H1 (cell line): Measurements from ENCODE around the gene CYP1B1.

Experiments used
- BACH1 ChIP-seq: IDR thresholded peaks from 2 replicates; pipeline ENCODE4 v1.6.1; 2012; ENCODE audit warnings: low read length, improper control_type of control experiment
- CEBPB ChIP-seq: IDR thresholded peaks from 2 replicates; pipeline ENCODE4 v1.6.1; 2012; ENCODE audit warnings: low read depth, low read length
- CTCF ChIP-seq, 3 experiments: IDR thresholded peaks; 1 replicate in 2 of 3; 2 replicates in 1 of 3; pipeline versions ENCODE4 v1.5.1 to v1.6.1; 2011; ENCODE audit warnings: low read length in 3 of 3, mild to moderate bottlenecking in 3 of 3, inconsistent platforms in 2 of 3, low read depth in 1 of 3, moderate library complexity in 1 of 3; ENCODE audit not compliant: insufficient read depth in 1 of 3; ENCODE audit errors: control extremely low read depth in 1 of 3
- EP300 ChIP-seq, 2 experiments: IDR thresholded peaks; 1 replicate in 1 of 2; 2 replicates in 1 of 2; pipeline ENCODE4 v1.6.1; 2011 to 2012; ENCODE audit warnings: low read depth in 2 of 2, low read length in 2 of 2, mild to moderate bottlenecking in 2 of 2, borderline replicate concordance in 1 of 2, inconsistent platforms in 1 of 2, moderate library complexity in 1 of 2
- EZH2 ChIP-seq: fragments of 200-600 bp; sonication (generic); IDR thresholded peaks from 2 replicates; pipeline ENCODE4 v1.7.1; 2012; ENCODE audit warnings: low read depth, mild to moderate bottlenecking, moderate library complexity, low read length, inconsistent platforms; ENCODE audit not compliant: severe bottlenecking
- POLR2A ChIP-seq, 2 experiments: IDR thresholded peaks; 1 replicate in 1 of 2; 2 replicates in 1 of 2; pipeline ENCODE4 v1.6.1; 2011; ENCODE audit warnings: low read depth in 2 of 2, low read length in 2 of 2, mild to moderate bottlenecking in 2 of 2; ENCODE audit errors: control extremely low read depth in 1 of 2
- POLR2AphosphoS5 ChIP-seq: IDR thresholded peaks from 2 replicates; pipeline ENCODE4 v1.6.1; 2011; ENCODE audit warnings: low read depth, low read length
- POU5F1 ChIP-seq: IDR thresholded peaks from 2 replicates; pipeline ENCODE4 v1.6.1; 2011; ENCODE audit warnings: low read depth, mild to moderate bottlenecking, low read length, moderate library complexity

GRCh38 chr2:38035968-38036367 is 40.0 kb downstream of the CYP1B1 start:
- TF ChIP-seq EZH2: no peak
- TF ChIP-seq POLR2A (IDR thresholded peaks at IDR 0.05; ENCODE audit: control extremely low read depth in 1 of 2, low read depth in 2 of 2, low read length in 2 of 2): no peak
- TF ChIP-seq BACH1: no peak
- no peak for TF ChIP-seq POU5F1
- no peak for TF ChIP-seq EP300 (IDR thresholded peaks at IDR 0.05; ENCODE audit: borderline replicate concordance in 1 of 2, low read depth in 2 of 2, low read length in 2 of 2)
- no peak for TF ChIP-seq CTCF (IDR thresholded peaks at IDR 0.05; ENCODE audit: control extremely low read depth in 1 of 3, insufficient read depth in 1 of 3, low read depth in 1 of 3, low read length in 3 of 3)
- TF ChIP-seq CEBPB: no peak
- TF ChIP-seq POLR2AphosphoS5: no peak
